Activated T-cell treated with anti-CD3 and anti-CD28 coated beads for 1 hour (primary cell): ENCODE data around the gene ACOXL.

Experiments
- DNase-seq: peaks from one replicate; pipeline ENCODE4 v3.0.0-alpha.2; 2020; ENCODE audit warnings: low read depth

The ACOXL gene

GRCh38 chr2:110876167-110876999, 144.0 kb downstream of the ACOXL start:
- no peak for DNase-seq

DNA sequence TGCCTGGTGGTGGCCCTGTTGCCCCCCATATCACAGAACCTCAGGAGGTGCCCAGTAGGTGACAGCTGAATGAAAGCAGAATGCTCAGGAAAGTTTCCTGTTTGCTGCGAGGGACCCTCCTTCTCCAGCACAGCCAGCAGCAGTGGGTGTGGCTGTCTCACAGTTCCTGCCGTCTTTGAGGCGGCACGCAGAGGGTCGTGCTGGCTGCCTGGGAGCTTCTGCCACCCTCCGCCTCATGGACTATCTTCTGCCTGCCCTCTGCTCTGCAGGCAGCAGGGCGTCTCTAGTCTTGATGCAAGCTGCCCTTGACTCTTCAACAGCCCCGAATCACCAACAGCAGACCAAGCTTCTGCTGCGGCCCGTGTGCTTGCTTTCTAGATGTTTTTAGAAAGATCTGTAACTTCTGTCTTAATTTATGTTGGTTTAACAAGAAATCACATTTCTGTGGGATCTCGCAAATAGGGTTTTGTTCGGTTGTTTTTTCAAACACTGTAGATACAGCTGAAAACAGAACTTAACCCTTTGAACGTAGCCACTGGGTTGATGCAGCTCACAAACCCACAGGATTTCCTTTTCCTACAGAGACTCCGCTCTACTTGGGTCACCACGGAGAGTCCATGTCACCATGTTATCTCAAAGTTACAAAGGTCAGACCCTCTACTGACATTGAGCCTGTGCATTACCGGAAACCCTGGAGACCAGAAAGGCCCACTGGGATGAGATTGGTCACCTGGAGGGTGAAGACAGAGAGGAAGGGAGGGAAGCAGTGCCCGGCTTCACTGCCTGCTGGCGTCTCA, 144.9 kb downstream of the ACOXL start:
- no peak for DNase-seq

DNA sequence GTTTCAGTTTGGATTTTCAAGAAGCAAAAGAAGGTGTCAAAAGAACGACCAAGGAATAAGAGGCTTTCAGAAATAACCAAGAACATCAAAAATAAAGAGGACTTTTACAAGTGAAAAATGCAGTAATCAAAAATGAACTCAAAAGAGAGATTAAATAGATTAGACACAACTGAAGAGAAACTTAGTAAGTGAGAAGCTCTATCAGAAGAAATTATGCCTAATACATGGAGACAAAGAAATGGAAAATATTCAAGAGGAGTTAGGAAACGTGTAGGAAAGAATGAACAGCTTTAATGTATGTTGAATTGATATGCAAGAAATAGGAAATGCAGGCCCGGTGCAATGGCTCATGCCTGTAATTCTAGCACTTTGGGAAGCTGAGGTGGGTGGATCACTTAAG, 145.8 kb downstream of the ACOXL start:
- no peak for DNase-seq

GRCh38 chr2:110881908-110882307, 149.5 kb downstream of the ACOXL start:
- no peak for DNase-seq

DNA sequence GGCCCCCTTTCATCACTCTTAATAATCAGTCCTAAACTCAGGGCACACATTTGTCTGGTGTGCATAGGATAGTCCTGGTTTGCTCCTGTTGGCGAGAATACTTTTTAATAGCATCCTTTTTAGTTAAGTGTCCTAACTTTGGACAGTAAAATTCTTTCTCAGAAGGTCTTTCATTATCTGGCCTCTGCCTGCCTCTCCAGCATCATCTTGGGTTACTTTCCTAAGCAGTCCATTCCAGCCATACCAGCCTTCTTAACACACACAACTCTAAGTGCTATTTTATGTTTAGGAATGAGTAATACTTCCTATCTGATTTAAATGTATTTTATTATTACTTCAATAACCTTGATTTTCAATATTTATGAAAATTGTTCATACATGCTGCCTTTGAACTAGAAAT, 151.0 kb downstream of the ACOXL start:
- no peak for DNase-seq

DNA sequence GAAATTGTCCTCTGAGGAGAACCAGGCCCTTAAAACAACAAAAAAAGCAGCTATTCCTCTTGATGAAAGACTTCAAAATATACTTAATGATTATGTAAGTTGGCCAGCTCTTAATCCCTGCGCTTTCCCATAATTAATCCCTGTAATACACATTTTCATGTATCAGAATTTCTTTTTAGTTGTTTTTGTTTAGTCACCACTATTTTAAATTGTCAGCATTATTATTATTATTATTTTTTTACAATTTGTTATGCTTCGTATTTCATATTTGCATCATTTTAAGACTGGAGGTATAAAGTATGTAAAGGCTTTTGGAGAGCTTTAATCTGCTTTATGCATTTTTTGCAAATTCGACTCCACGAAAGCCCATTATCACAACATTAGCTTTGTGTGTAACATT, 152.9 kb downstream of the ACOXL start:
- no peak for DNase-seq

DNA sequence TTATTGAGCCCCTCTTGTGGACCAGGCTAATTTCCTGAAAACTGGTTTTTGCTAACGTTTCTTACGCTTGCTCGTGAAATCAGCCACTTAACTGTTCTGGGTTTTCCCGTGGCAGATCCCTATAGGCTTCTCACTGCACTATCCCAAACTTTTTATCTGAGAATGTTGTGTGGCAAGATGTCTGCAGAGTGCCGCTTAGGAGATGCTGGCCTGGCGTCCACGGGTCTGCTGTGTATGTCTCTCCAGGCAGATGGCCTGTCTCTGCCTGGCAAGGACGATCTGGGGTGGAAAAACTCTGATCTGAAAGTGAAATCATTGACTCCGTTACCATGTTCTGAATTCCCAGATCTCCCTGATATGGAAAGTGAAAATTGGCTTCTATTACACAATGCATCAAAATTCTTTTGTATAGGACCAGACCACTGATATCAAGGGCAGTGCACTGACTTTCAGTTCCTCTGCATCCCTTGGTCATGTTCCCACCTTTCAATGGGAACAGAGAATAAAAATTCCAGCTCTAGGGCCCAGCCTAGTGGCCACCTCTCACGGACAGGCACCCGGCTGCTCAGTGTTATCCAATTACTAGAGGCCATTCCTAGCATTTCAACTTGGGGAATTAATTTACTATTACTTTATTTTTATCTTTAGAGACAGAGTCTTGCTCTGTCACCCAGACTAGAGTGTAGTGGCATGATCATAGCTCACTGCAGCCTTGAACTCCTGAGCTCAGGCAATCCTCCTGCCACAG, 154.6 kb downstream of the ACOXL start:
- DNase-seq = no peak

DNA sequence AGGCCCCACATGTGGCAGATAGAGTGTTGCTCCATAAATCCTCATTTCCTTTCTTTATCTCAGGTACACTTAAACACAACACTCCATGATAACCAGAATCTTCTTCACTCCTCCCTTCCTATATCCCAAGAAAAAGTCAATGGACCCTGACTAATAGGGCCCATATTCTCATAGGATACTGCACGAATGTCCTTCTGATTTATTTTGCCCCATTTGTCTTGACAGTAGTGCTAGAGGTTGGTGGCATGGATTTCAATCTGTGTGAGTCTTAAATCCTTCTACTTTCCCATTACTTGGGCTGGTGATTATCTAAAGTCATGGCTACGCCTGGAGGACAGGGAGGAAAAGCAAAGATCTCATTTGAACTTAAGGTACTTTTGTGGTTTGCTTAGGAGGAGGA, 156.0 kb downstream of the ACOXL start:
- DNase-seq = no peak

DNA sequence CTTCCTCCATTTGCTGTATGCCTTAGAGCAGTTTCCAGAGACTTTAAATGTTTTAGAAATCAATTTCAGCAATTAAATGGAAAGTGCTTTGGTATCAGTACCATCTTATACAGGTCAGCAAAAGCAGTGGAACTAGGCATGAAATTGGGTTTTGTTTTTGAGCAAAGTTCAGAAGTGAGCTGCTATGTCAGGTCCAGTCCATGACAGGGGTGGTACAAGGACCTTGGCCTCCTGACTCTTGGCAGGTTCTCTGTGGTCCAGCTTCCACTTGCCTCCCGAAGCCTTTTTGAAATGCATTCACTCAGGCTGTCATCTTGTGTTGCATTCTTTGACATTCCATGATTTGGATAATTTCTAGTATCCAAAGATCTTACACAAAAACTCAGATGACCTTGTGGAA, 159.3 kb downstream of the ACOXL start:
- DNase-seq = no peak

DNA sequence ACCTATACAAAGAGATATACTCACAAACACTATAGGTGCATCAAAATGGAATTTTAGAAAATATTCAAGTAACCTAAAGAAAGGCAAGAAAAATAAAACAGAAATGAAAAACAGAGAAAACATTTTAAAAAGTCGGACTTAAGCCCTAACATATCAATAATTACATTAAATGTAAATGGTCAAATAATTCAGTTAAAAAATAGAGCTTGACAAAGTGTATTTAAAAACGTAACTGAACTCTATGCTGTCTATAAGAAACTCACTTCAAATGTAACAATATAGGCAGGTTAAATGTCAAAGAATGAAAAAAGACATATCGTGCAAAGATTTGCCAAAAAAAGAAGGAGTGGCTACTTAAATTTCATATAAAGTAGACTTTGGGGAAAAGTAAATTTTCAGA, 163.9 kb downstream of the ACOXL start:
- no peak for DNase-seq

DNA sequence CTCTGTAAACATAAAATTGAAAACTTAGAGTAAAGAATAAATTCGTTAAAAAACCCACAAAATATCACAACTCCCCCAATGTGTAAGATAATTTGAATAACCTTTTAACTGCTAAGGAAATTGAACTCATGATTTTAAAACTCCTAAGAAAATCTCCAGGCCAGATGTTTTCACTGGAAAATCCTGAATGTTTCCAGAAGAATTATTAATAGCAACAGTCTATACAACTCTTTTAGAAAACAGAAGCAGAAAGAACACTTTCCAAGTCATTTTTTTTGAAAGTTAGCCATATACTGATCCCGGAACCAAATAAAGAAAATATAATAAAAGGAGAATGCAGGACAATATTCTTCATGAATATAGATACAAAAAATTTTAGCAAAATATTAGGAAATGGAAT, 165.6 kb downstream of the ACOXL start:
- no peak for DNase-seq

DNA sequence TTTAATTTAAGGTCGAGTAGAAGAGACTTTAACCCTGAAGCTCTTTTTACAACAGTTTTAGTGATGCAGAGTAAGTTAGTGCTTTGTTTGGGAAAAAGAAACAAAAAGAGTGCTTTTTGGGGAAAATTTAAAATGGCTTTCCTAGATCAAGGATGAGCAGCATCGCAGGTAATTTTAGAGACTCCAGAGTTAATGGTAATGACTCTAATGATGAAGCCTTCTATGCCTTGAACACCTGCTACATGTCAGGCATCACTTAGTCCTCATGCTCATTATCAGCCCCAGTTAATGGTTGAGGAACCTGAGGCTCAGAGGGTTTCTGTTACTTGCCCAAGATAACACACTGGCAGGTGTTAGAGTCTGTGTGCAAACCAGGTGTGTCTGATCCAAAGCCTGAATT, 167.8 kb downstream of the ACOXL start:
- DNase-seq = no peak

DNA sequence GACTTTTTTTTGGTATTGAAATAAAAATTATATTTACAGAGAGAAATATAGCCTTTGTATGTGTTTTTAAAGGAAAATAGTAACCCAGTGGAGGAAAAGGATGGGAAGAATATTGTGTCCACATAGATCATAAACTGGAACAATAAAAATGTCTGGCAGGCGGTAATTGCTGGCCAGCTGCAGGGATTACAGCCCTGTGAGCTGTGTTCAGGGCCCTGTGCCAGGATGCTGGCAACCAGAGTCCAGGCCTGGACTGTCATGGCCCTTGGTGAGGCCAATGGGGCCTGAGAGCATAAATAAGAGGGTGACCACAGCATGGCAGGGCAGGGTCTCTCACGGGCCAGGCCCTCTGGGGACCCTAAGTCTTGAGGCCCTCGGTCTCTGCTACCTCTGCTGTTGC, 171.2 kb downstream of the ACOXL start:
- DNase-seq = no peak

- no peak for DNase-seq
Observed at GRCh38 chr2:110904116-110904778, 171.9 kb downstream of the ACOXL start.

GRCh38 chr2:110904779-110905148, 172.4 kb downstream of the ACOXL start:
- no peak for DNase-seq

DNA sequence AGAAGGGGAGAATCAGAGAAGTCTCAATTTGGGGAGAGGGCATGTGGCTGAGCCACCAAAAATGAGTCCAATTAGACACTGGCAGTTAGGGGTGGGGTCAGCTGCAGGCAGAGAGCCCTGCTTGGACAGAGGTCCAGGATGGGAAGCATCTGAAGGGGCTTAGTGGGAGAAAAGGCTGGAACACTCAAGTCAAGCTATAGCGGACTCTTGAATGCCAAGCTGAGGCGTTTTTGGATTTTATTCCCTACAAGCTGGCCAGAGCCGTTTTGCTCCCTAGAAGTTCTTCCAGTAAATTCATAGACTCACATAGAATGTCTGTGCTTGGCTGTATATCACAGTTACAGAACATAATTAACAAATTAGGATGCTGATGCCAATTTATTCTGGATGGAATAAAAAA, 172.8 kb downstream of the ACOXL start:
- DNase-seq = no peak

DNA sequence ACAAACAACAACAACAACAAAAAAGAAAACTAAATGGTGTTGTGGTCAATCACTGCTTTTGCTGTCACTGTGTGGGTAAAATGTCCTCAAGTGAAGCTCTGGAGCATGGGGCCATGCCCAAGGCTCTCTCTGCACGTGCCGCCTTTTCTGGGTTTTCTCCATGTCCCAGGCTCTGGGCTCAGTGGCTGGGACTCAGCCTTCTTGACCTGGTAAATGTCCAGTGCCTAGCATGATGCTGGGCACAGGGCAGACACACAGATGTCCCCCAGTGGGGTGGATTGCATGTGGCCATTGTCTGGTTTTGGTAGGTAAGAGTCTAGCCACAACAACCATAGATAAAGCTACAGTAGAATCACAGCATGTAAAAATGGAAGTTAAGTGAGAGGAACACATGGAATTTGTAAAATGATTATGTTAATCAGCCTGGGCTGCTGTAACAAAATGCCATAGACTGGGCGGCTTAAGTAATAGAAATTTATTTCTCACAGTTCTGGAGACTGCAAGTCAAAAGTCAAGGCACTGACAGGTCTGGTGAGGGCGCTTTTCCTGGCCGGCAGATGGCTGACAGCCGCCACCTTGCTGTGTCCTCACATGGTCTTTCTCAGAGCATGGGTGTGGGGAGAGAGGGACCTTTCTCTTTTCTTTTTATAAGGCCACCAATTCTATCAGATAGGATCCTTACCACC, 174.4 kb downstream of the ACOXL start:
- DNase-seq = no peak

- no peak for DNase-seq
Observed at GRCh38 chr2:110909501-110909900, 177.1 kb downstream of the ACOXL start.

- no peak for DNase-seq
Observed at GRCh38 chr2:110910423-110910822, 178.1 kb downstream of the ACOXL start.

- no peak for DNase-seq
Observed at GRCh38 chr2:110919738-110920137, 187.4 kb downstream of the ACOXL start.

- DNase-seq = no peak
Observed at GRCh38 chr2:110925479-110925878, 193.1 kb downstream of the ACOXL start.

- no peak for DNase-seq
Observed at GRCh38 chr2:110927526-110927925, 195.2 kb downstream of the ACOXL start.
